C4-2B (cell line): ENCODE measurements around the gene SIX5.

ENCODE experiments used
- CTCF ChIP-seq: fragments of 450-650 bp; conservative IDR thresholded peaks from 2 replicates; pipeline ENCODE4 v1.5.1; 2017; ENCODE audit warnings: mild to moderate bottlenecking
- ZFX ChIP-seq: fragments of 450-650 bp; IDR thresholded peaks from 2 replicates; pipeline ENCODE4 v1.6.1; 2017

- TF ChIP-seq CTCF, result no peak
- no peak for TF ChIP-seq ZFX
Observed at GRCh38 chr19:45730368-45731288, 38.4 kb downstream of the SIX5 start, which contains the start of gene FBXO46.
